ENCODE results near the gene MYMX. TPM values are rescaled to one million over a fixed set of nuclear protein-coding genes. Genes with fewer than 3 reads are reported as not detected.

MYMX gene
- total and polyA plus RNA-seq, 2 donors from 2014 or later = 1.1 to 2.2 TPM

- H3K4me1 ChIP-seq (ENCODE audit: control insufficient read depth in 2 of 3, insufficient read depth in 2 of 3, low read depth in 1 of 3, low read length in 3 of 3) = no peaks in the 10 kb centered on the region
- TF ChIP-seq CTCF (IDR thresholded peaks at IDR 0.05; ENCODE audit: borderline replicate concordance, extremely low read depth, insufficient read depth) = no peak
- H3K27ac ChIP-seq (ENCODE audit: low read depth in 2 of 2, low read length in 2 of 2) = no peak overlapping the region
- intact Hi-C loops (cut with DNase I) = no loop called here
- no peaks in the 10 kb centered on the region for H3K36me3 ChIP-seq (ENCODE audit: control insufficient read depth in 2 of 3, insufficient read depth in 3 of 3, low read length in 3 of 3)
- no peaks in the 10 kb centered on the region for H3K27me3 ChIP-seq (ENCODE audit: control insufficient read depth, insufficient read depth, low read length)
- no peaks in the 10 kb centered on the region for H3K9me3 ChIP-seq (ENCODE audit: control insufficient read depth in 2 of 3, insufficient read depth in 1 of 3, low read length in 3 of 3)
- H3K9ac ChIP-seq (ENCODE audit: low read length in 3 of 3) = no peak overlapping the region
- no peak overlapping the region for H3K4me3 ChIP-seq (ENCODE audit: low read length in 3 of 3)
- no peak for FAIRE-seq
- DNase-seq = peak in 1 of 5 donors; percentile 32
Observed at GRCh38 chr6:44178424-44179071, 38.2 kb upstream of the MYMX start.

- intact Hi-C loops (cut with DNase I) = no loop called here
- Histone ChIP-seq H3K27me3 (ENCODE audit: control insufficient read depth, insufficient read depth, low read length) (no peaks in the 10 kb centered on the region), H3K36me3 (ENCODE audit: control insufficient read depth in 2 of 3, insufficient read depth in 3 of 3, low read length in 3 of 3) (no peaks in the 10 kb centered on the region), H3K4me3 (ENCODE audit: low read length in 3 of 3) (no peak overlapping the region), H3K4me1 (ENCODE audit: control insufficient read depth in 2 of 3, insufficient read depth in 2 of 3, low read depth in 1 of 3, low read length in 3 of 3) (no peaks in the 10 kb centered on the region), H3K9me3 (ENCODE audit: control insufficient read depth in 2 of 3, insufficient read depth in 1 of 3, low read length in 3 of 3) (no peaks in the 10 kb centered on the region), H3K27ac (ENCODE audit: low read depth in 2 of 2, low read length in 2 of 2) (no peak overlapping the region), H3K9ac (ENCODE audit: low read length in 3 of 3) (no peak overlapping the region)
- TF ChIP-seq CTCF (IDR thresholded peaks at IDR 0.05; ENCODE audit: borderline replicate concordance, extremely low read depth, insufficient read depth) = no peak
- no peak for DNase-seq
- no peak for FAIRE-seq
Observed at GRCh38 chr6:44179072-44179536, 37.6 kb upstream of the MYMX start.

- no peak for TF ChIP-seq CTCF (IDR thresholded peaks at IDR 0.05; ENCODE audit: borderline replicate concordance, extremely low read depth, insufficient read depth)
- no peaks in the 10 kb centered on the region for H3K36me3 ChIP-seq (ENCODE audit: control insufficient read depth in 2 of 3, insufficient read depth in 3 of 3, low read length in 3 of 3)
- DNase-seq (peak in 1 of 5 donors; percentile 35), FAIRE-seq (no peak)
- intact Hi-C loops (cut with DNase I) = no loop called here
- H3K27ac ChIP-seq (ENCODE audit: low read depth in 2 of 2, low read length in 2 of 2) = no peak overlapping the region
- no peak overlapping the region for H3K4me3 ChIP-seq (ENCODE audit: low read length in 3 of 3)
- H3K9me3 ChIP-seq (ENCODE audit: control insufficient read depth in 2 of 3, insufficient read depth in 1 of 3, low read length in 3 of 3) = no peaks in the 10 kb centered on the region
- H3K27me3 ChIP-seq (ENCODE audit: control insufficient read depth, insufficient read depth, low read length) = no peaks in the 10 kb centered on the region
- no peaks in the 10 kb centered on the region for H3K4me1 ChIP-seq (ENCODE audit: control insufficient read depth in 2 of 3, insufficient read depth in 2 of 3, low read depth in 1 of 3, low read length in 3 of 3)
- no peak overlapping the region for H3K9ac ChIP-seq (ENCODE audit: low read length in 3 of 3)
Observed at GRCh38 chr6:44179648-44180047, 37.1 kb upstream of the MYMX start.

GRCh38 chr6:44180406-44180805 lies 36.3 kb upstream of the MYMX start:
- DNase-seq (peak in 1 of 5 donors; percentile 50), FAIRE-seq (no peak)
- H3K9ac ChIP-seq (ENCODE audit: low read length in 3 of 3) = no peak overlapping the region
- no peak for TF ChIP-seq CTCF (IDR thresholded peaks at IDR 0.05; ENCODE audit: borderline replicate concordance, extremely low read depth, insufficient read depth)
- H3K27ac ChIP-seq (ENCODE audit: low read depth in 2 of 2, low read length in 2 of 2) = no peak overlapping the region
- no peaks in the 10 kb centered on the region for H3K36me3 ChIP-seq (ENCODE audit: control insufficient read depth in 2 of 3, insufficient read depth in 3 of 3, low read length in 3 of 3)
- H3K4me1 ChIP-seq (ENCODE audit: control insufficient read depth in 2 of 3, insufficient read depth in 2 of 3, low read depth in 1 of 3, low read length in 3 of 3) = no peaks in the 10 kb centered on the region
- no peak overlapping the region for H3K4me3 ChIP-seq (ENCODE audit: low read length in 3 of 3)
- no peaks in the 10 kb centered on the region for H3K9me3 ChIP-seq (ENCODE audit: control insufficient read depth in 2 of 3, insufficient read depth in 1 of 3, low read length in 3 of 3)
- H3K27me3 ChIP-seq (ENCODE audit: control insufficient read depth, insufficient read depth, low read length) = no peaks in the 10 kb centered on the region
- intact Hi-C loops (cut with DNase I) = no loop called here

All from kidney (tissue), 14 donors.